Measurements from ENCODE around the gene GDPD3.

Gene GDPD3

GRCh38 chr16:30075503-30076275 is 37.6 kb downstream of the GDPD3 start, which contains the start of gene PPP4C:
Gene PPP4C (plus strand): TSS chr16:30075994. CDS start chr16:30076378, 384 bp downstream.
- DNase-seq = no peak

- DNase-seq = no peak
These were observed 42.8 kb downstream of the GDPD3 start for GRCh38 chr16:30070490-30070889.

GRCh38 chr16:30069611-30070462 is 43.5 kb downstream of the GDPD3 start:
- DNase-seq = no peak

- no peak for DNase-seq
These were observed 44.4 kb downstream of the GDPD3 start for GRCh38 chr16:30068750-30069610.

- DNase-seq = no peak
These were observed 45.0 kb downstream of the GDPD3 start for GRCh38 chr16:30068333-30068732.

GRCh38 chr16:30067584-30067916 is 45.8 kb downstream of the GDPD3 start:
- DNase-seq = no peak

GRCh38 chr16:30066761-30067583 is 46.4 kb downstream of the GDPD3 start:
- DNase-seq = no peak

- no peak for DNase-seq
These were observed 47.2 kb downstream of the GDPD3 start for GRCh38 chr16:30065943-30066760.

GRCh38 chr16:30065102-30065942 is 48.0 kb downstream of the GDPD3 start, which contains the start of gene ALDOA:
Gene ALDOA (plus strand): TSS chr16:30065760. CDS start chr16:30066898, 1,138 bp downstream.
- peak; percentile 83 for DNase-seq

- DNase-seq = no peak
These were observed 48.6 kb downstream of the GDPD3 start for GRCh38 chr16:30064729-30065101.

GRCh38 chr16:30063893-30064728 is 49.2 kb downstream of the GDPD3 start:
- DNase-seq = no peak

GRCh38 chr16:30063278-30063892 is 50.0 kb downstream of the GDPD3 start:
- no peak for DNase-seq

- DNase-seq = no peak
These were observed 52.3 kb downstream of the GDPD3 start for GRCh38 chr16:30060836-30061554.

GRCh38 chr16:30060346-30060745 is 53.0 kb downstream of the GDPD3 start:
- DNase-seq = no peak

- DNase-seq = no peak
These were observed 58.3 kb downstream of the GDPD3 start for GRCh38 chr16:30054959-30055553.

All from cortex of kidney (tissue), 1 donor.